GM12878 (cell line): ENCODE measurements around the gene LRR1. TPM values are rescaled to one million over a fixed set of nuclear protein-coding genes. Genes with fewer than 3 reads are reported as not detected.

Experiments
- CBFB ChIP-seq: IDR thresholded peaks from 2 replicates; pipeline ENCODE4 v1.6.1; 2016; ENCODE audit warnings: antibody characterized with exemption, low read depth
- E2F4 ChIP-seq: IDR thresholded peaks from 2 replicates; pipeline ENCODE4 v1.6.1; 2012; ENCODE audit warnings: low read depth, low read length, improper control_type of control experiment
- NR2C2 ChIP-seq: IDR thresholded peaks from 2 replicates; pipeline ENCODE4 v1.6.1; 2011; ENCODE audit warnings: borderline replicate concordance, low read depth; ENCODE audit not compliant: control insufficient read depth, insufficient read length
- NRF1 ChIP-seq: conservative IDR thresholded peaks from 2 replicates; pipeline ENCODE4 v1.6.1; 2011; ENCODE audit warnings: mild to moderate bottlenecking, low read depth, low read length, improper control_type of control experiment
- POLR2A ChIP-seq: IDR thresholded peaks from 2 replicates; pipeline ENCODE4 v1.6.1; 2011; ENCODE audit warnings: low read depth, mild to moderate bottlenecking, low read length
- POLR2AphosphoS5 ChIP-seq: IDR thresholded peaks from 2 replicates; pipeline ENCODE4 v1.6.1; 2011; ENCODE audit warnings: mild to moderate bottlenecking, low read length, inconsistent platforms
- RBBP5 ChIP-seq: fragments of 200-600 bp; sonication (generic); conservative IDR thresholded peaks from 2 replicates; pipeline ENCODE4 v1.6.1; 2016
- ZBED1 ChIP-seq: IDR thresholded peaks from 2 replicates; pipeline ENCODE4 v1.6.1; 2016; ENCODE audit warnings: borderline replicate concordance
- ZNF217 ChIP-seq: fragments of 450-650 bp; IDR thresholded peaks from 2 replicates; pipeline ENCODE4 v1.6.1; 2017; ENCODE audit warnings: antibody characterized with exemption, mild to moderate bottlenecking
- ZNF592 ChIP-seq: fragments of 450-650 bp; IDR thresholded peaks from 2 replicates; pipeline ENCODE4 v1.6.1; 2017; ENCODE audit warnings: mild to moderate bottlenecking, moderate library complexity
- polyA plus RNA-seq, 11 experiments: library from polyadenylated mRNA; depleted of rRNA in 4 of 11; unstranded in 6 of 11; stranded (reverse) in 5 of 11; fragments of >200 nt; fragmentation: Nextera tagmentation in 4 of 11; fragmentation: Illumina TruSeq in 1 of 11; extraction: Ambion mirVana in 4 of 11; extraction: Trizol in 1 of 11; gene quantifications; 1 replicate in 1 of 11; 2 replicates in 10 of 11; pipeline versions ENCODE4 v1.2.1 to v1.2.3, GENCODE V29; 2011 to 2016; ENCODE audit warnings: inconsistent platforms in 2 of 11, missing spikeins in 2 of 11, low read depth in 1 of 11
- total RNA-seq, 4 experiments: library from RNA; depleted of rRNA in 3 of 4; stranded (reverse); fragments of >200 nt in 3 of 4; fragmentation: Illumina TruSeq in 1 of 4; extraction: Trizol in 1 of 4; gene quantifications; 2 replicates each; pipeline versions ENCODE4 v1.2.1 to v1.2.3, GENCODE V29; 2013 to 2021
- TF ChIP-seq, protein P1 (sequence below): IDR thresholded peaks from 2 replicates; pipeline ENCODE4 v1.6.1; 2012; ENCODE audit warnings: low read length, inconsistent platforms

The LRR1 gene
- total and polyA plus RNA-seq, 10 of the 15 experiments (the other 5 are each of a cell fraction or from before 2014, with no cell fraction given) = 36.9 to 110 (median 53.1) TPM

DNA sequence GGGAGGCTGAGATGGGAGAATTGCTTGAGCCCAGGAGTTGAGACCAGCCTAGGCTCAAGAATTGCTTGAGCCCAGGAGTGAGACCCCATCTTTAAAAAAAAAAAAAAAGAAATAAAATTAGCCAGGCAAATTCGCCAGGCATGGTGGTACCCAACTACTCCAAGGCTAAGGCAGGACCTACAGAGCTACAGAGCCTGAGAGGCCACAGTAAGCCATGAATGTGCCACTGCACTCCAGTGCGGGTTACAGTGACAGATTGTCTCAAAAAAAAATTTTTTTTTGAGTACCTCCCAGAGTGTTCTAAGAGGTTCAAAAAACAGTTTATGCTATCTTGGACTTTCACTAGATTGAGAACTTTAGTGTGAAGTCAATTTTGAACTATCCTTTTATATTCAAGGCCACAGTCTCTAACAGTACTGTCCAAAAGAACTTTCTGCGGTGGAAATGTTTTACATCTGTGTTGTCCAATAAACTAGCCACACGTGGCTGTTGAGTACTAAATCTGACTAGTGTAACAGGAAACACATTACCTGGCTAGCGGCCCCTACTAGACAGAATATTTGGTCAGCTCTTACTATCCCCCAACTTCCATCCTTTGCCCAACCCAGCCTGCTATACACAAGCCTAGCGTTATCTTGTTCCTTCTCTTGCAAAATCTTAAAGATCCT is 19.2 kb downstream of the LRR1 start (continued):
- no peak for TF ChIP-seq ZNF592
- no peak for TF ChIP-seq ZBED1
- no peak for TF ChIP-seq NR2C2
- TF ChIP-seq NRF1 = no peak
- no peak for TF ChIP-seq E2F4
- TF ChIP-seq CBFB = no peak
- TF ChIP-seq, protein P1, sequence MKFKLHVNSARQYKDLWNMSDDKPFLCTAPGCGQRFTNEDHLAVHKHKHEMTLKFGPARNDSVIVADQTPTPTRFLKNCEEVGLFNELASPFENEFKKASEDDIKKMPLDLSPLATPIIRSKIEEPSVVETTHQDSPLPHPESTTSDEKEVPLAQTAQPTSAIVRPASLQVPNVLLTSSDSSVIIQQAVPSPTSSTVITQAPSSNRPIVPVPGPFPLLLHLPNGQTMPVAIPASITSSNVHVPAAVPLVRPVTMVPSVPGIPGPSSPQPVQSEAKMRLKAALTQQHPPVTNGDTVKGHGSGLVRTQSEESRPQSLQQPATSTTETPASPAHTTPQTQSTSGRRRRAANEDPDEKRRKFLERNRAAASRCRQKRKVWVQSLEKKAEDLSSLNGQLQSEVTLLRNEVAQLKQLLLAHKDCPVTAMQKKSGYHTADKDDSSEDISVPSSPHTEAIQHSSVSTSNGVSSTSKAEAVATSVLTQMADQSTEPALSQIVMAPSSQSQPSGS = 0 out of 2 replicates have a peak, but pooled peaks have one; percentile 24
- no peak for TF ChIP-seq ZNF217
- peak; percentile 62 for TF ChIP-seq POLR2A
- TF ChIP-seq POLR2AphosphoS5 = peak; percentile 57; the same call in 1 of the 2 replicates
- TF ChIP-seq RBBP5 = no peak
- TF ChIP-seq, all 136 proteins: peak for 4
